DND-41 (cell line): ENCODE results near the gene IDH1.
A peak's percentile ranks its signal among the peaks of the same experiment; 100 is the strongest.

Experiments used
- ATAC-seq: fragments of 200-7000 bp; cut with Tn5 transposase; 3 replicates; pipeline ENCODE4 v1.9.1; 2021; ENCODE audit warnings: low read depth; ENCODE audit not compliant: insufficient read depth
- DNase-seq: peaks from one replicate; pipeline ENCODE4 v3.0.0-alpha.2; 2020
- H2AFZ ChIP-seq: 2 replicates; pipeline ENCODE4 v1.6.0; 2012; ENCODE audit warnings: low read depth, low read length
- H3K27ac ChIP-seq: 2 replicates; pipeline ENCODE4 v1.5.1; 2012; ENCODE audit warnings: low read length, inconsistent platforms
- H3K27me3 ChIP-seq: fragments of 200-600 bp; sonication (generic); 2 replicates; pipeline ENCODE4 v1.6.0; 2012; ENCODE audit warnings: low read length, mild to moderate bottlenecking, inconsistent platforms; ENCODE audit not compliant: insufficient read depth, poor library complexity
- H3K36me3 ChIP-seq: 2 replicates; pipeline ENCODE4 v1.5.1; 2012; ENCODE audit warnings: low read length, inconsistent platforms; ENCODE audit not compliant: insufficient read depth
- H3K4me1 ChIP-seq: 2 replicates; pipeline ENCODE4 v1.5.1; 2012; ENCODE audit warnings: mild to moderate bottlenecking, low read length; ENCODE audit not compliant: insufficient read depth
- H3K4me2 ChIP-seq: 2 replicates; pipeline ENCODE4 v1.6.0; 2012; ENCODE audit warnings: mild to moderate bottlenecking, moderate library complexity, low read length, inconsistent platforms; ENCODE audit not compliant: insufficient read depth
- H3K4me3 ChIP-seq, 2 experiments: fragments of 200-600 bp in 1 of 2; shearing (Covaris generic) in 1 of 2; 2 replicates each; pipeline ENCODE4 v1.5.1; 2012 to 2016; ENCODE audit warnings: inconsistent platforms in 2 of 2, low read length in 2 of 2, mild to moderate bottlenecking in 2 of 2, low read depth in 1 of 2, moderate library complexity in 1 of 2
- H3K79me2 ChIP-seq: 2 replicates; pipeline ENCODE4 v1.6.0; 2012; ENCODE audit warnings: low read length, inconsistent platforms; ENCODE audit not compliant: insufficient read depth
- H3K9ac ChIP-seq: 2 replicates; pipeline ENCODE4 v1.6.0; 2012; ENCODE audit warnings: low read depth, mild to moderate bottlenecking, inconsistent platforms, low read length, moderate library complexity
- H3K9me3 ChIP-seq: 2 replicates; pipeline ENCODE4 v1.5.1; 2012; ENCODE audit warnings: low read length, moderate library complexity, mild to moderate bottlenecking, inconsistent platforms; ENCODE audit not compliant: insufficient read depth, severe bottlenecking
- H4K20me1 ChIP-seq: 2 replicates; pipeline ENCODE4 v1.6.0; 2012; ENCODE audit warnings: low read length; ENCODE audit not compliant: insufficient read depth
- CTCF ChIP-seq: IDR thresholded peaks from 2 replicates; pipeline ENCODE4 v1.5.1; 2012; ENCODE audit warnings: borderline replicate concordance, low read length, moderate library complexity, mild to moderate bottlenecking; ENCODE audit not compliant: poor library complexity, severe bottlenecking; ENCODE audit errors: extremely low read depth
- EZH2 ChIP-seq: IDR thresholded peaks from 3 replicates; pipeline ENCODE4 v1.6.1; 2012; ENCODE audit warnings: borderline replicate concordance, low read depth, mild to moderate bottlenecking, moderate library complexity, low read length, inconsistent platforms; ENCODE audit not compliant: severe bottlenecking

IDH1 gene

GRCh38 chr2:208285853-208286252 is 31.0 kb upstream of the IDH1 start:
- DNase-seq (no peak), ATAC-seq (no peak)
- Histone ChIP-seq H3K4me2 (no peak overlapping the region), H3K36me3 (peaks cover 80% of the 10 kb centered on the region), H3K4me1 (no peaks in the 10 kb centered on the region), H3K9me3 (no peaks in the 10 kb centered on the region), H3K79me2 (peaks cover 51% of the 10 kb centered on the region), H4K20me1 (no peaks in the 10 kb centered on the region; the same call in 1 of the 2 replicates), H2AFZ (no peak overlapping the region), H3K27ac (no peak overlapping the region), H3K4me3 (no peak overlapping the region), H3K27me3 (no peaks in the 10 kb centered on the region), H3K9ac (no peak overlapping the region)
- TF ChIP-seq CTCF (no peak), EZH2 (no peak)

- no peaks in the 10 kb centered on the region for H3K27me3 ChIP-seq
- no peak overlapping the region for H3K27ac ChIP-seq
- no peak overlapping the region for H3K4me3 ChIP-seq
- H3K9ac ChIP-seq, result no peak overlapping the region
- DNase-seq (no peak), ATAC-seq (0 out of 3 replicates have a peak, but pooled peaks have one; percentile 49)
- peaks cover 74% of the 10 kb centered on the region for H3K79me2 ChIP-seq
- no peaks in the 10 kb centered on the region for H3K4me1 ChIP-seq
- H3K9me3 ChIP-seq, result no peaks in the 10 kb centered on the region
- no peak for TF ChIP-seq EZH2
- TF ChIP-seq CTCF, result no peak
- peaks cover 5% of the 10 kb centered on the region; the same call in 1 of the 2 replicates for H4K20me1 ChIP-seq
- H3K4me2 ChIP-seq, result no peak overlapping the region
- peaks cover 87% of the 10 kb centered on the region for H3K36me3 ChIP-seq
- H2AFZ ChIP-seq, result no peak overlapping the region
Measured at GRCh38 chr2:208280933-208281332, 26.1 kb upstream of the IDH1 start.

- TF ChIP-seq EZH2 (no peak), CTCF (no peak)
- H3K4me2 ChIP-seq, result no peak overlapping the region
- H3K9me3 ChIP-seq, result no peaks in the 10 kb centered on the region
- H3K4me1 ChIP-seq, result no peaks in the 10 kb centered on the region
- no peak overlapping the region for H3K4me3 ChIP-seq
- peaks cover 77% of the 10 kb centered on the region for H3K79me2 ChIP-seq
- no peak for DNase-seq
- no peak overlapping the region for H3K9ac ChIP-seq
- peaks cover 88% of the 10 kb centered on the region for H3K36me3 ChIP-seq
- peaks cover 9% of the 10 kb centered on the region; the same call in 1 of the 2 replicates for H4K20me1 ChIP-seq
- H3K27ac ChIP-seq, result no peak overlapping the region
- no peaks in the 10 kb centered on the region for H3K27me3 ChIP-seq
- ATAC-seq, result no peak
- H2AFZ ChIP-seq, result no peak overlapping the region
Measured at GRCh38 chr2:208280234-208280633, 25.4 kb upstream of the IDH1 start.

GRCh38 chr2:208279236-208279635 is 24.4 kb upstream of the IDH1 start:
- Histone ChIP-seq H4K20me1 (peaks cover 14% of the 10 kb centered on the region; the same call in 1 of the 2 replicates), H3K36me3 (peaks cover 96% of the 10 kb centered on the region), H2AFZ (no peak overlapping the region), H3K4me1 (no peaks in the 10 kb centered on the region), H3K4me3 (no peak overlapping the region), H3K4me2 (no peak overlapping the region), H3K27ac (no peak overlapping the region), H3K79me2 (peaks cover 87% of the 10 kb centered on the region), H3K9ac (no peak overlapping the region), H3K9me3 (no peaks in the 10 kb centered on the region), H3K27me3 (no peaks in the 10 kb centered on the region)
- DNase-seq (no peak), ATAC-seq (no peak)
- TF ChIP-seq CTCF, result no peak
- TF ChIP-seq EZH2, result no peak
